NCI-H1694 treated with DMSO at 0.1 percent for 48 hours (cell line): ENCODE measurements around the gene MGMT.

Experiments
- DNase-seq: peaks from one replicate; lab custom pipeline; 2025; lab: John Stamatoyannopoulos, UW

Gene MGMT

GRCh38 chr10:129455625-129456024 lies 11.4 kb upstream of the MGMT start:
- DNase-seq = no peak

DNA sequence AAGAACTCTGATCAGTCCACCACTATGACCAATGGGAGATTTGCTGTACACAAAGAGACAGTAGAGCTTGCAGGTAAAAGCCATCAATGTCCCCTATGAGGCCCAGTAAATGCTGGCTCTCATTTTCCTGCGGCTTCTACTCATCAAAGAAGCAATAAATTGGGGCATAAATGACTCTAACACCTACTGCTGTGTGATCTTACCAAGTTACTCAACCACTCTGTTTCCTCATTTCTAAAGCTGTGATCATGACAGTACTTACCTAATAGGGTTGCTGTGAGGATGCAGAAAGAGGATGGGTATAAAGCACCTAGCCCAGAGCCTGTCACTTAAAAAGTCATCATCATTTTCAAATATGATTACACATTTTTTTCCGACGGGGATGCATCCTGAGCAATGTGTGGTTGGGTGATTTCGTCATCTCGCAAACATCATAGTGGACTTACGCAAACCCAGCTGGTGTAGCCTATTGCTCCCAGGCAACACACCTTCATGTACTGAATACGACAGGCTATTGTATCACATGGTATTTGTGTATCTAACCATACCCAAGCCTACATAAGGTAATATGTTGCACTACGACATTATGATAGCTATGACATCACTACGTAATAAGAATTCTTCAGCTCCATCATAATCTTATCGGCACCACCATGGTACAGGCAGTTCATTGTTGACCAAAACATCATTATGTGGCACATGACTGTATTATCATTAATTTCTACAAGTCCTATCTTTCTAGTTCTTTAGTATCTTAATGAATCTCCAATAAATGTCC lies 7.1 kb upstream of the MGMT start:
- DNase-seq = no peak

DNA sequence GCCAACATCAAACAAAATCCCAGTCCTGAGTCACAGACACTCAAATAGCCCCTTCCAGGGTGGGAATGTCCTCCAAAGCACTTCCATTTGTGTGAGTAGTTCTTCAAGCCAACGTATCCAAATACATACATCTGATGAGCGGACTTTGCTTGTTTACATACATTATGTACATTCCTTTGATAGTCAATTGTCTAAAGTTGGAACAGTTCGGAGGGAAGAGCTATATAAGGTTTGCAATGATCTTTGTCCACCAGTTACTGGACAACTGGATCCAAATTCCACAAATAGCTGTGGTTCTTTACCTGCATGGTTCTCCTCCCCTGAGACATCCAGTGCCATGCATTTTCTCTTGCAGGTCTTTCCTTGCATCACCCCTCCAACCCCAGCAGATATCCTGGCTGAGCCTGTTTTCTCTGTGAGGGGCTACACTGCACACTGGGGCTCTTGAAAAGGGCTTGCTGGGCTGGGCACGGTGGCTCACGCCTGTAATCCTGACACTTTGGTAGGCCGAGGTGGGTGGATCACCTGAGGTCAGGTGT lies 4.7 kb upstream of the MGMT start:
- no peak for DNase-seq

DNA sequence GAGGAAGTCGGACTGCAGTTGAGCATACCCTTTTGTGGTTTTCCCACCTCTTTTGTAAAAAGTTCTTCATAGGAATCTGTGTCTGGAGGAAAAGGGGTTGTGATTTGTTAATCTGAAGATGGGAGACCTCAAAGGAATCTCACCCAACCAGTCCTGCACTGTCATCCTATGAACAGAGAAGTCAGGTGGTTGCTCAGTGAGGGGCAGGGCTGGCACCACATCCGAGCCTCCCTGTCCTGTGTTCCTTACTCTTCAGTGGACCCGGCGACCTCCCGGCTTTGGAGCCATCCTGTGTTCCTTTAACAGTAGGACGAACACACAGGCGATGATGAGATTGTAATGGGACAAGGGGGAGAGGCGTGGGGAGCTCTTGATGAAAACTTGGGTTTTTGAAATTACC lies 2.8 kb upstream of the MGMT start:
- DNase-seq = no peak

DNA sequence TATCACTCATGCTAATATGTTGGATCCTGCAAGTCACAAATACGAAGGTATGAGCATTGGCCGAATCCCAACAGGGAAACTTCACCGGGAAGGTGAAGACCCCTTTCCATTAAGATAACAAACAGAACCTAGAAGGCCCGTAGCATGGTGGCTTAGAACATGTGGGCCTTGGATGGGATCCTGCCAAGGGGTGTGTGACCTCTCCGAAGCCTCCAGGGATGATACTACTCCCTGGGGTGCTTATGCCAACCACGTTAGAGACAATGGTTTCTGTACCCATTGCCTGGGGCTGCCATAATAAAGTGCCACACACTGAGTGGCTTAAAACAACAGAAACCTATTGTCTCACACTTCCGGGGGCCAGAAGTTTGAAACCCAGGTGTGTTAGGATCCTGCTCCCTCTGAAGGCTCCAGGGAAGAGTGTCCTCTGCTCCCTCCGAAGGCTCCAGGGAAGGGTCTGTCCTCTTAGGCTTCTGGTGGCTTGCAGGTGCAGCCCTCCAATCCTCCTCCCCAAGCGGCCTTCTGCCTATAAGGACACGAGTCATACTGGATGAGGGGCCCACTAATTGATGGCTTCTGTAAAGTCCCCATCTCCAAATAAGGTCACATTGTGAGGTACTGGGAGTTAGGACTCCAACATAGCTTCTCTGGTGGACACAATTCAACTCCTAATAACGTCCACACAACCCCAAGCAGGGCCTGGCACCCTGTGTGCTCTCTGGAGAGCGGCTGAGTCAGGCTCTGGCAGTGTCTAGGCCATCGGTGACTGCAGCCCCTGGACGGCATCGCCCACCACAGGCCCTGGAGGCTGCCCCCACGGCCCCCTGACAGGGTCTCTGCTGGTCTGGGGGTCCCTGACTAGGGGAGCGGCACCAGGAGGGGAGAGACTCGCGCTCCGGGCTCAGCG lies 992 bp upstream of the MGMT start:
- no peak for DNase-seq

GRCh38 chr10:129467359-129468064 lies 471 bp downstream of the MGMT start:
- no peak for DNase-seq

GRCh38 chr10:129468187-129468586 lies 1.1 kb downstream of the MGMT start:
- no peak for DNase-seq

GRCh38 chr10:129470103-129470851 lies 3.2 kb downstream of the MGMT start:
- DNase-seq = no peak

DNA sequence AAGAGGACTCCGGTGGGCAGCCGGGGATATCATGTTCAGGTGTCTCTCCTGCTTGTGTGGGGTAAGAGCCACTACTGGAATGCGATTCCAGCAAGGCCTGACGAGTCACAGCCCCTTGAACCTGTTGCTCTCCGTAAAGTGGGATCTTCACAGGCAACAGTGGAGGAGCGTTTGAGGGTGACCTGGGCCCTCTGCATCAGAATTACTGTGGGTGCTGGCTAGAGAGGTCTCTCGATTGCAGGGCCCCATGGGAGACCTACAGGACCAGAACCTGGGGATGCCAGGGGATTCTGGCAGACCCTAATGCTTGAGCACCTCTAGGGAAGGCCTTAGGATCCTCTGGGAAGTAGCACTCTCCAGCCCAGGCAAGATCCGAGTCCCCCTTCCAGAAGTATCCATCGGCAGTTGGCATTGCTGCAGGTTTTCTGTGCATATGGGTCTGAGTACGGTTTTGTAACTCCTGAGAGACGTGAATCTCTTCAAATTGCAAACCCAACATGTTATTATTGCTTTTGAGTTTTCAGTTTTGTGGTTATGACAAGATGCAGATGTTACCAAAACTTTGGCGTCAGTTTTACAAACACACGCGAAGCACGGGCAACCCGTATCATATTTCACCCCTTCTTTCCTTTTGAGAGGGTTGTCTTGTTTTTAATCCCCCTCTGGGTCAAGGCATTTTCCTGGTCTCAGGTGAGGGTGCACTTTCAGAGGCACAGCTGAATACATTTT lies 4.6 kb downstream of the MGMT start:
- DNase-seq = no peak

DNA sequence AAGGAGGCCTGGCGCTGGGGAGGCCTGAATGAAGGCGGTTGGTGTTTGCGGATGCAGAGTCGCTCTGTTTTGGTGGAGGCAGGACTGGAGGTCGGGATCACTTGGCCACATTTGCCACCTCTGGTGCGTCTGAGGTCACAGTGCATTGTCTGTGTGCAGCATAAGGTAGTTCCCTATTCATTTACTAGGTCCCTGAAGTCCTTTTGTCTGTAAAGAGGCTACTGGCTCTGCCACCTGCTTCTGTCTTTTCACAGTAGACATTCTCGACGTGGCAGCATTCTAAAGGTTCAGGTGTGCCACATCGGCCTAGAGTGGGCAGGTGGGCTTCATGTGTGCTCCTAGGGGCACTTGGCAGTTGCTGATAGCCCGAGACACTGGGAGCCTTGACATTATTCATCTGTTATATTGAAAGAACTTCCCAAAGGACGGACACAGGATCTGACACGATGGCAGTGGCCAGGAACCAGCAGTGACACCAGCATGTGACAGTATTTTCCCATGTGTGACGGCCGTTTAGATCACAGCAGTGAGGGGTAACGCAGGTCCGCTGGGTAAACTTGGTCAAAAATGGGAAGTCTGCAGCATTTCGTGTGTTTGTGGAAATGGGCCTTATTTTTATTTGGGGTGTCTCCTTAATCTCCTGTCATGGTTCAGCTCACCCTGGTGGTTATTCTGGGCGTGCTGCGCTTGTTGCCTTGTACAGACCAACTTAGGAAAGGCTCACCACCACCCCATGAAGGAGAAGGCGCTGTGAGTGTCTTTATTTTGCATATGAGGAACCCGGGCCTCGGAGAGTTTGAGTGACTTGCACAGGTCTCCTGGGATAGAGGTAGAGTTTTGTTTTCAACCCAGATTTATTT lies 5.9 kb downstream of the MGMT start:
- DNase-seq = no peak

DNA sequence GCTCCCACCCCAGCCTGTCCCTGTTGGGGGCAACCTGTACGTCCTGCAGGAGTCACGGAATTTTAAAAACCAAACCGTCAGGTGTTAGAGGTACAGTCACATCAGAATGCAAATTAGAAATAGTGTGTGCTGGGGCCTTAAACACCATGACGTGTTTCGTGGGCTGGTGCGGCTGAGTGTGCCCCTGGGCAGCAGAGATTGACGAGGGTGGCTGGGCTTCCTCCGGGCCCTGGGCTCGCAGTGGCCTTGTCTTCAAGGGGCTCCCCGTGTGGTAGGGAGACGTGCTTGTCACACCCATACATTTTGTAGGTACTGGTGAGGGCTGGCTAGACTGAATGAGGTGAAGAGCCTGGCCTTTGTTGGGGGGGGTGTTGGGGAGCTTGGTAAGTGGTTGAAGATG lies 7.6 kb downstream of the MGMT start:
- DNase-seq = no peak

- DNase-seq = no peak
Measured at GRCh38 chr10:129476431-129476830, 9.4 kb downstream of the MGMT start.

GRCh38 chr10:129477051-129477450 lies 10.0 kb downstream of the MGMT start:
- no peak for DNase-seq

DNA sequence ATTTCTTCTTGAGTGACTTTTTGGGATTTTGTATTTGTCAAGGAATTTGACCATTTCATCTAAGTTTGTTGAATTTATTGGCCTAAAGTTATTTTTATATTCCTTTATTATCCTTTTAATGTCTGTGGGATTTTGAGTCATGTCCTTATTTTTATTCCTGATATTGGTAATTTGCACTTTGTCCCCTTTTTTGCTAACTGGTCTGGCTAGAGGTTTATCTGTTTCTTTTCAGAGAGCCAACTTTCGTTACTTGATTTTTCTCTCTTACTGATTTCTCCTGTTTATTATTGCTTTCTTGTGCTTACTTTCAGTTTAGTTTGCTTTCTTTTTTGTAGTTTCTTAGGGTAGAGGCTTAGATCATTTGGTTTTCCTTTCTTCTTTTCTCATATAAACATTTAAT lies 14.6 kb downstream of the MGMT start:
- DNase-seq = no peak

GRCh38 chr10:129483430-129484010 lies 16.5 kb downstream of the MGMT start:
- no peak for DNase-seq

DNA sequence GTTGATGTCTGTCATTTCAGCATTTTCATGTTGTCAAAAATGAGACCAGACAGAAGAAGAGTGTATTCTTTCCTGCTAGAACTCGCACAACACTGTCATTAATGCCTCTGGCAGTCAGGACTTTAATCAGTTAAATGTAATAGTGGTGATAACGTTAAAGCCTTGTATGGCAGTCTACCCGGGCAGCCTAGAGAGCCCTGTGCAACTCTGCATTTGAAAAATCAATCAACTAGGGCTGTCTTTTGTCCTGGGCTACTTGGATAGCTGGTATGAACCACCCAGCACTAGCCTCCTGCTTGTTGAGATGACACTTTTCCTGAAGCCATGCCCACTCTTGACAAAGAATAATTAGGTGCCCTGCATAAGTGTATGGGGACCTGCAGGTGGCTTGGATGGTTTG lies 19.8 kb downstream of the MGMT start:
- no peak for DNase-seq

GRCh38 chr10:129491123-129491734 lies 24.2 kb downstream of the MGMT start:
- DNase-seq = no peak

DNA sequence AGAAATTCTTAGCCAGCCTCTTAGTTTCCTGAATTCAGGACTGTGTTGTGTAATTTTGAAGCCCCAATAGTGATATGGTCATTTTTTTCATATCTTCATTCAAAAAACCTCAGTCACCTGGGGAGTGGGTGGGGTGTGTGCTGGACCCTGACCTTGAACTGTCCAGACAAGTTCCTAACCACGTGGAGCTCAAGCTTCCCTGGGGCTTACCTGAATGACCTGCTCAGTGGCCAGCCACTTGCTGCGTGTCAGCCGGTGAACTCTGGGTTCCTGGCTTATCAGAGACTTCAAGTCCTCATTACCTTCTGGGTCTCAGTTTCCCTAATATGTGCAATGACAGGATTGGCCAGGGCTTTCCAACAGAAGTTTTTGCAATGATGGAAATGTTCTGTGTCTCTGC lies 27.1 kb downstream of the MGMT start:
- no peak for DNase-seq

GRCh38 chr10:129494740-129495139 lies 27.7 kb downstream of the MGMT start:
- DNase-seq = no peak
